Progenitor cell of endocrine pancreas (in vitro differentiated cells): Measurements from ENCODE around the gene HCFC1. TPM values are rescaled to one million over a fixed set of nuclear protein-coding genes. Genes with fewer than 3 reads are reported as not detected.

Source experiments
- DNase-seq: peaks from one replicate; pipeline ENCODE4 v3.0.0; 2021; ENCODE audit warnings: low spot score; ENCODE audit not compliant: unreplicated experiment
- H3K27ac Mint-ChIP-seq: 2 replicates; pipeline ENCODE4 v1.8.0; 2021; ENCODE audit warnings: mild to moderate bottlenecking, moderate library complexity, mixed read lengths
- H3K27me3 Mint-ChIP-seq: 2 replicates; pipeline ENCODE4 v1.8.0; 2021; ENCODE audit warnings: mixed read lengths
- H3K36me3 Mint-ChIP-seq: 2 replicates; pipeline ENCODE4 v1.8.0; 2022; ENCODE audit warnings: mixed read lengths; ENCODE audit not compliant: insufficient read depth
- H3K4me1 Mint-ChIP-seq: 2 replicates; pipeline ENCODE4 v1.8.0; 2021; ENCODE audit warnings: low read depth, mixed read lengths
- H3K4me3 Mint-ChIP-seq: 2 replicates; pipeline ENCODE4 v1.8.0; 2021; ENCODE audit warnings: low read depth, mild to moderate bottlenecking, moderate library complexity, mixed read lengths
- H3K9me3 Mint-ChIP-seq: 2 replicates; pipeline ENCODE4 v1.8.0; 2021; ENCODE audit warnings: low read depth, mixed read lengths
- CTCF ChIP-seq: fragments of 200-600 bp; sonication (generic); IDR thresholded peaks from one replicate; pipeline ENCODE4 v1.5.0; 2021; ENCODE audit warnings: antibody characterized with exemption, mild to moderate bottlenecking; ENCODE audit not compliant: unreplicated experiment
- long read RNA-seq: library from polyadenylated mRNA; unstranded; transcript quantifications from one replicate; pipeline ENCODE4 v2.0.0, GENCODE V29; 2020
- total RNA-seq: library from RNA; stranded (reverse); gene quantifications from 2 replicates; pipeline ENCODE4 v1.2.1, GENCODE V29; 2021

HCFC1 gene
- 105 and 121 TPM in 2 replicates for total RNA-seq
- long read RNA-seq, partial matches to known transcripts, result 2 of 3 reads
- long read RNA-seq, other reads (novel, unspliced or antisense), result 1 of 3 reads

DNA sequence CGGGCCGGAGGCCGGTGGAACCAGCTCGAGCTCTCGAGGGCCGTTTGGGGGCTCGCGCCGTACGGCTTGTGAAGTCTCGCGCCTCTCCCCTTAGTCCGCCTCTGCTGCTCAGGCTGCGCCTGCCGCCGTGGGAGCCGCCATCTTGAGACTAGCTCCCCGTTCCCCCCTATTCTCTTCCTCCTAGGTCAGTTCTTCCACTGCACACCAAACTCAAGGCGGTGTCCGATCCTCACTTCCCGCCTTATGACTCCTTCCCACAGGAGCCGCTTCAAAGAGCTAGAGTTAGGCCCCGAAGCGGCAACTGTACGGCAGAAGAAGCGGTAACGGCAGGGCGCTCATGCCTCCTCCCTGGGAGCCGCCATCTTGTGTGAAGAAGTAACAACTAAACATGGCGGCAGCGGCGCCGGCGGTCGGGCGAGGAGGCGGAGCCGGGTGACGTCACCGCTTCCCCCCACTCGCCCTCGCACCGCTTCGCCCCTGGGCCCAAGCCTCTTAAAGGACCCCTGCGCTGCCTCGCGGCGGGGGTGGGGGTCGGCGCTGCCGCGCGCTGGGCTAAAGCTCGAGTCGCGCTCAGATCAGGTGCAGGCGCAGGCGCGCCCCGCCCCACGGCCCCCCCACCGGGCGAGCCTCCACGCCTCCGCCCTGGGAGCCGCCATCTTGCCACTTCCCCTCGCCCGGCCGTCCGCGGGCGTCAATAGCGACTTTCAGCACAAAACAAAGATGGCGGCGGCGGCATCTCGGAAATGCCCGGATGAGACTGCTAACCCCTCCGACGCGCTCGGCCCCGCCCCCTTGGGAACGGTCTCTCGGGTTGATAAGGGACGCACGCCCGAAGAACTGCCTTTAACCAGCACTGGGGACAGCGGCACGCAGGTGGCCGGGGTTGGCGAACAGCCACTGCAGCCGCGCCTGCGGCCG lies at the start of gene HCFC1:
TSS of gene HCFC1 (minus strand) at position 369 of the 918 bp plus-strand sequence. CDS start 978 bp downstream, outside the sequence.
- no peaks in the 10 kb centered on the region for H3K9me3 Mint-ChIP-seq
- no peak for TF ChIP-seq CTCF
- H3K27ac Mint-ChIP-seq, result peak within 1 kb of the TSS; percentile 100
- peaks cover 1% of the 10 kb centered on the region for H3K36me3 Mint-ChIP-seq
- H3K27me3 Mint-ChIP-seq, result no peaks in the 10 kb centered on the region
- H3K4me1 Mint-ChIP-seq, result peaks cover 36% of the 10 kb centered on the region
- peak; percentile 94 for DNase-seq
- peak within 1 kb of the TSS; percentile 100 for H3K4me3 Mint-ChIP-seq

GRCh38 chrX:154021131-154021611 lies 49.6 kb upstream of the HCFC1 start:
- H3K36me3 Mint-ChIP-seq, result no peaks in the 10 kb centered on the region
- no peak overlapping the region for H3K27ac Mint-ChIP-seq
- DNase-seq, result no peak
- peaks cover 4% of the 10 kb centered on the region for H3K9me3 Mint-ChIP-seq
- TF ChIP-seq CTCF, result no peak
- no peaks in the 10 kb centered on the region for H3K27me3 Mint-ChIP-seq
- H3K4me3 Mint-ChIP-seq, result no peak overlapping the region
- peaks cover 19% of the 10 kb centered on the region for H3K4me1 Mint-ChIP-seq

DNA sequence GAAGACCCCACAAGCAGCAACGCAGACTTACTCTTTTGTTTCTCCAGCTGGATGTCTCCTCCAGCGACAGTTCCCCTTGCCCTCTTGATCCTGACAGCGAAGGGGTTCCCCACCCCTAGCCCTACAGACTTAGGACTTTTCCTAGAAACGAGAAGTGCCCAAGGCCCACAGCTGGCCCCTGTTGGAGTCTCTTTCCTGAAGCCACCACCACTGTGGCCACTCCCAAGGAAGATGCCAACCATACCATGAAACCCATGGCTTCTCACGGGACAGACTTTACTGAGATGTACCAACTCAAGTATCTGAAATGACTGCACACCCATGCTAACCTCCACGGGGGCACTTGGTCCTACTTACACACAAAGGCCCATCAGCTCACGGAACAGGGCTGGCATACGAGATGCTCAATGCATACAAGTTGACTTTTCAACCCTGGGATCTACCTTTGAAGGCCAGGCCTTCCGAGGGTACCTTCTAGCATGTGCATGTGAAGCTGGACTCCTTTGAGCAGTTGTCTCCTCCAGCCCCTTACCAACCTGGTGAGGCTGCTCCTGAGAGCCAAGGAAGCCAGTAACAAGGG lies 49.0 kb upstream of the HCFC1 start:
- peaks cover 4% of the 10 kb centered on the region for H3K9me3 Mint-ChIP-seq
- peak overlapping the region; percentile 91 for H3K27ac Mint-ChIP-seq

GRCh38 chrX:154019633-154020528 lies 48.3 kb upstream of the HCFC1 start, which contains the start of gene IRAK1:
TSS of gene IRAK1 (minus strand) at chrX:154019902. CDS start at chrX:154019812, 90 bp downstream.
- H3K27me3 Mint-ChIP-seq, result no peaks in the 10 kb centered on the region
- H3K36me3 Mint-ChIP-seq, result peaks cover 4% of the 10 kb centered on the region
- TF ChIP-seq CTCF, result no peak
- peak within 1 kb of the TSS; percentile 78 for H3K4me3 Mint-ChIP-seq
- H3K4me1 Mint-ChIP-seq, result peaks cover 19% of the 10 kb centered on the region
- peak within 1 kb of the TSS; percentile 91 for H3K27ac Mint-ChIP-seq
- DNase-seq, result peak; percentile 27
- H3K9me3 Mint-ChIP-seq, result peaks cover 4% of the 10 kb centered on the region

More for the DNA sequence above, 49.0 kb upstream of the HCFC1 start:
- H3K4me3 Mint-ChIP-seq, result peak overlapping the region; percentile 73
- peaks cover 19% of the 10 kb centered on the region for H3K4me1 Mint-ChIP-seq
- no peak for DNase-seq
- H3K36me3 Mint-ChIP-seq, result peaks cover 4% of the 10 kb centered on the region
- no peaks in the 10 kb centered on the region for H3K27me3 Mint-ChIP-seq
- no peak for TF ChIP-seq CTCF
